H1 (cell line): ENCODE measurements around the gene RBM24. TPM values are rescaled to one million over a fixed set of nuclear protein-coding genes. Genes with fewer than 3 reads are reported as not detected.

ENCODE experiments used
- polyA plus RNA-seq, 7 experiments: library from polyadenylated mRNA; depleted of rRNA in 3 of 7; stranded (reverse) in 5 of 7; unstranded in 2 of 7; fragments of >200 nt in 5 of 7; fragments of 200-250 nt in 2 of 7; gene quantifications; 1 replicate in 5 of 7; 2 replicates in 1 of 7; 4 replicates in 1 of 7; pipeline versions ENCODE4 v1.2.1 to v1.2.3, GENCODE V29; 2011 to 2013; ENCODE audit warnings: missing spikeins in 2 of 7, mixed read lengths in 2 of 7
- total RNA-seq: library from RNA; stranded (reverse); fragmentation: NEBNext Ultra II Directional; extraction: Animal tissue kit (Norgen Biotek cat#: 25700); gene quantifications from 2 replicates; pipeline ENCODE4 v1.2.1, GENCODE V29; 2021
- TF ChIP-seq, protein P1 (sequence below): fragments of 300-600 bp; sonication (generic); IDR thresholded peaks from 2 replicates; pipeline ENCODE4 v1.7.1; 2012; ENCODE audit warnings: low read length, moderate library complexity, mild to moderate bottlenecking, inconsistent platforms; ENCODE audit not compliant: insufficient replicate concordance

RBM24 gene
- total and polyA plus RNA-seq, 2 of the 8 experiments (the other 6 are each of a cell fraction or from before 2014, with no cell fraction given): 0.52 to 2.6 TPM

DNA sequence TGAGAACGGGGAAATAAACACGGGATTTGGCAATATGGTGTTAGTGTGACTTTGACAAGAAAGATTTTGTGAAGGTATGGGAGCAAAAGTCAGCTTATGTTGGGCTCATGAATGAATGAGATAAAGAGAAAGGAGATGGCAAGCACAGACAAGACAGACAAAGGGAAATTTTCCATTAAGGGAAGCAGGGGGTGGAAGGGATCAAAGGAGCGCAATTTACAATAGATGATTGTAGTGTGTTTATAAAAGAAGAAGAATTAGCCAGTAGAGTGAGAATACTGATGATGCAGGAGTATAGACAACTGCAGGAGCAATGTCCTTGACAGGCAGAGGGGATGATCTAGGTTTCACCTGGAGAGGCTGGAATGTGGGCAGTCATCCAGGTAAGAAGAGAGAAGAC lies 34.1 kb downstream of the RBM24 start (continued):
- TF ChIP-seq, protein P1, sequence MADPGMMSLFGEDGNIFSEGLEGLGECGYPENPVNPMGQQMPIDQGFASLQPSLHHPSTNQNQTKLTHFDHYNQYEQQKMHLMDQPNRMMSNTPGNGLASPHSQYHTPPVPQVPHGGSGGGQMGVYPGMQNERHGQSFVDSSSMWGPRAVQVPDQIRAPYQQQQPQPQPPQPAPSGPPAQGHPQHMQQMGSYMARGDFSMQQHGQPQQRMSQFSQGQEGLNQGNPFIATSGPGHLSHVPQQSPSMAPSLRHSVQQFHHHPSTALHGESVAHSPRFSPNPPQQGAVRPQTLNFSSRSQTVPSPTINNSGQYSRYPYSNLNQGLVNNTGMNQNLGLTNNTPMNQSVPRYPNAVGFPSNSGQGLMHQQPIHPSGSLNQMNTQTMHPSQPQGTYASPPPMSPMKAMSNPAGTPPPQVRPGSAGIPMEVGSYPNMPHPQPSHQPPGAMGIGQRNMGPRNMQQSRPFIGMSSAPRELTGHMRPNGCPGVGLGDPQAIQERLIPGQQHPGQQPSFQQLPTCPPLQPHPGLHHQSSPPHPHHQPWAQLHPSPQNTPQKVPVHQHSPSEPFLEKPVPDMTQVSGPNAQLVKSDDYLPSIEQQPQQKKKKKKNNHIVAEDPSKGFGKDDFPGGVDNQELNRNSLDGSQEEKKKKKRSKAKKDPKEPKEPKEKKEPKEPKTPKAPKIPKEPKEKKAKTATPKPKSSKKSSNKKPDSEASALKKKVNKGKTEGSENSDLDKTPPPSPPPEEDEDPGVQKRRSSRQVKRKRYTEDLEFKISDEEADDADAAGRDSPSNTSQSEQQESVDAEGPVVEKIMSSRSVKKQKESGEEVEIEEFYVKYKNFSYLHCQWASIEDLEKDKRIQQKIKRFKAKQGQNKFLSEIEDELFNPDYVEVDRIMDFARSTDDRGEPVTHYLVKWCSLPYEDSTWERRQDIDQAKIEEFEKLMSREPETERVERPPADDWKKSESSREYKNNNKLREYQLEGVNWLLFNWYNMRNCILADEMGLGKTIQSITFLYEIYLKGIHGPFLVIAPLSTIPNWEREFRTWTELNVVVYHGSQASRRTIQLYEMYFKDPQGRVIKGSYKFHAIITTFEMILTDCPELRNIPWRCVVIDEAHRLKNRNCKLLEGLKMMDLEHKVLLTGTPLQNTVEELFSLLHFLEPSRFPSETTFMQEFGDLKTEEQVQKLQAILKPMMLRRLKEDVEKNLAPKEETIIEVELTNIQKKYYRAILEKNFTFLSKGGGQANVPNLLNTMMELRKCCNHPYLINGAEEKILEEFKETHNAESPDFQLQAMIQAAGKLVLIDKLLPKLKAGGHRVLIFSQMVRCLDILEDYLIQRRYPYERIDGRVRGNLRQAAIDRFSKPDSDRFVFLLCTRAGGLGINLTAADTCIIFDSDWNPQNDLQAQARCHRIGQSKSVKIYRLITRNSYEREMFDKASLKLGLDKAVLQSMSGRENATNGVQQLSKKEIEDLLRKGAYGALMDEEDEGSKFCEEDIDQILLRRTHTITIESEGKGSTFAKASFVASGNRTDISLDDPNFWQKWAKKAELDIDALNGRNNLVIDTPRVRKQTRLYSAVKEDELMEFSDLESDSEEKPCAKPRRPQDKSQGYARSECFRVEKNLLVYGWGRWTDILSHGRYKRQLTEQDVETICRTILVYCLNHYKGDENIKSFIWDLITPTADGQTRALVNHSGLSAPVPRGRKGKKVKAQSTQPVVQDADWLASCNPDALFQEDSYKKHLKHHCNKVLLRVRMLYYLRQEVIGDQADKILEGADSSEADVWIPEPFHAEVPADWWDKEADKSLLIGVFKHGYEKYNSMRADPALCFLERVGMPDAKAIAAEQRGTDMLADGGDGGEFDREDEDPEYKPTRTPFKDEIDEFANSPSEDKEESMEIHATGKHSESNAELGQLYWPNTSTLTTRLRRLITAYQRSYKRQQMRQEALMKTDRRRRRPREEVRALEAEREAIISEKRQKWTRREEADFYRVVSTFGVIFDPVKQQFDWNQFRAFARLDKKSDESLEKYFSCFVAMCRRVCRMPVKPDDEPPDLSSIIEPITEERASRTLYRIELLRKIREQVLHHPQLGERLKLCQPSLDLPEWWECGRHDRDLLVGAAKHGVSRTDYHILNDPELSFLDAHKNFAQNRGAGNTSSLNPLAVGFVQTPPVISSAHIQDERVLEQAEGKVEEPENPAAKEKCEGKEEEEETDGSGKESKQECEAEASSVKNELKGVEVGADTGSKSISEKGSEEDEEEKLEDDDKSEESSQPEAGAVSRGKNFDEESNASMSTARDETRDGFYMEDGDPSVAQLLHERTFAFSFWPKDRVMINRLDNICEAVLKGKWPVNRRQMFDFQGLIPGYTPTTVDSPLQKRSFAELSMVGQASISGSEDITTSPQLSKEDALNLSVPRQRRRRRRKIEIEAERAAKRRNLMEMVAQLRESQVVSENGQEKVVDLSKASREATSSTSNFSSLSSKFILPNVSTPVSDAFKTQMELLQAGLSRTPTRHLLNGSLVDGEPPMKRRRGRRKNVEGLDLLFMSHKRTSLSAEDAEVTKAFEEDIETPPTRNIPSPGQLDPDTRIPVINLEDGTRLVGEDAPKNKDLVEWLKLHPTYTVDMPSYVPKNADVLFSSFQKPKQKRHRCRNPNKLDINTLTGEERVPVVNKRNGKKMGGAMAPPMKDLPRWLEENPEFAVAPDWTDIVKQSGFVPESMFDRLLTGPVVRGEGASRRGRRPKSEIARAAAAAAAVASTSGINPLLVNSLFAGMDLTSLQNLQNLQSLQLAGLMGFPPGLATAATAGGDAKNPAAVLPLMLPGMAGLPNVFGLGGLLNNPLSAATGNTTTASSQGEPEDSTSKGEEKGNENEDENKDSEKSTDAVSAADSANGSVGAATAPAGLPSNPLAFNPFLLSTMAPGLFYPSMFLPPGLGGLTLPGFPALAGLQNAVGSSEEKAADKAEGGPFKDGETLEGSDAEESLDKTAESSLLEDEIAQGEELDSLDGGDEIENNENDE: no peak
